BJ (cell line): ENCODE measurements around the gene COL8A1. TPM values are rescaled to one million over a fixed set of nuclear protein-coding genes. Genes with fewer than 3 reads are reported as not detected.

Source experiments
- CTCF ChIA-PET: fragments of 350-600 bp; formaldehyde crosslinking; extraction: SDS; loops from one replicate; lab custom pipeline; 2021; ENCODE audit warnings: antibody characterized with exemption, inconsistent platforms; lab: Yijun Ruan, JAX
- POLR2A ChIA-PET: fragments of 300-600 bp; sonication (Branson Sonifier 250); formaldehyde crosslinking; extraction: SDS; loops from one replicate; lab custom pipeline; 2021; ENCODE audit warnings: antibody characterized with exemption; lab: Charles Lee
- DNase-seq: peaks from one replicate; pipeline ENCODE4 v3.0.0-alpha.2; 2011; ENCODE audit warnings: low read depth
- H3K27me3 ChIP-seq: 2 replicates; pipeline ENCODE4 v1.6.0; 2011; ENCODE audit warnings: low read length; ENCODE audit not compliant: control insufficient read depth, insufficient read depth
- H3K36me3 ChIP-seq: 2 replicates; pipeline ENCODE4 v1.5.1; 2011; ENCODE audit warnings: low read length; ENCODE audit not compliant: control insufficient read depth, insufficient read depth
- H3K4me3 ChIP-seq: 2 replicates; pipeline ENCODE4 v1.5.1; 2011; ENCODE audit warnings: low read depth, mild to moderate bottlenecking, control low read depth, low read length
- CTCF ChIP-seq: IDR thresholded peaks from 2 replicates; pipeline ENCODE4 v1.5.1; 2011; ENCODE audit warnings: low read depth, mild to moderate bottlenecking, control low read depth, inconsistent platforms, low read length, moderate library complexity; ENCODE audit not compliant: insufficient read depth
- polyA plus RNA-seq: library from polyadenylated mRNA; depleted of rRNA; stranded (reverse); fragments of >200 nt; gene quantifications from 2 replicates; pipeline ENCODE4 v1.2.3, GENCODE V29; 2011

Gene COL8A1
- polyA plus RNA-seq, 1 experiment = 186 TPM

GRCh38 chr3:99696497-99696896 lies 58.1 kb downstream of the COL8A1 start:
- CTCF ChIA-PET = interaction anchor here (1.1 kb wide), 1 partner anchor 9 kb away, joined by 3 read pairs; no protein-coding TSS in a partner anchor
- H3K36me3 ChIP-seq = peaks cover 2% of the 10 kb centered on the region
- DNase-seq = no peak
- no peak overlapping the region for H3K4me3 ChIP-seq
- no peak for TF ChIP-seq CTCF
- H3K27me3 ChIP-seq = no peaks in the 10 kb centered on the region
- POLR2A ChIA-PET = no interaction called here

DNA sequence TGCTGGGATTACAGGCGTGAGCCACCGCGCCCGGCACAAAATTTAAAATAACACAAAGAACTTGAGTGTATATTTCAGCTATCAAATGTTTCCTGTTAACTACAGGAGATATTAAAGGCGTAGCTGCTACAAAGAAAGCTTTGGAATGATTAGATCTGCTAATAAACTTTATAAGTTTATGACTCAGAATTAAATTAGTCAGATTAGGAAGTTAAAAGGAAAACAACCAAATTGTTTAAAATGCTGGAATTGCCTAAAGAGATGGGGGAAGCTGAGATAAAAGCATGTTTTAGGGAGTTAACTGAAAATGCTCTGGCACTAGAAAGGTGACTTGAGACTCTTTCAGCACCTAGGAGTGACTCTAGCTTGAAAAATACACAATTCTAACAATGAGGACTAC lies 58.9 kb downstream of the COL8A1 start:
- peaks cover 2% of the 10 kb centered on the region for H3K36me3 ChIP-seq
- no peak for DNase-seq
- H3K4me3 ChIP-seq = no peak overlapping the region
- no peaks in the 10 kb centered on the region for H3K27me3 ChIP-seq
- ChIA-PET POLR2A (no interaction called here), CTCF (interaction anchor here (1.1 kb wide), 1 partner anchor 10 kb away, joined by 3 read pairs; no protein-coding TSS in a partner anchor)
- no peak for TF ChIP-seq CTCF

DNA sequence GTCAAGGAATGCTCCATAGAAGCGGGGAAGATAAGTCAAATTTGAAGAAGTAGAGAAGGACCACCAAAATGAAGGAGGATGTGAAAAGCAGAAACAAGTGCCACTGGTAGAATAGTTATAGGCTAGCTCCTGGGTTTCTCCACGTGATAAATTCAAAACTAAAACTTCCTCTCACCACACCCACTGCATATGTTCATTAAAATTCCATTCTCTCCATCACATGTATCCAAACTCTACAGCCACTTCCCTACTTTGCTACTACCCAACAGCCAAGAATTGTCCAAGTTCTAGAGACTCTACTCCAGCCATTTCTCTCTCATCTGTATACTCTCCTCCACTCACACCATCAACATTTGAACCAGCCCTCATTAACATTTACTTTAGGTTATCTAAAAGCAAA lies 60.5 kb downstream of the COL8A1 start:
- no peak for DNase-seq
- Histone ChIP-seq H3K27me3 (no peaks in the 10 kb centered on the region), H3K36me3 (no peaks in the 10 kb centered on the region; the same call in 1 of the 2 replicates), H3K4me3 (no peak overlapping the region)
- CTCF ChIA-PET = interaction anchor here (0.8 to 1.3 kb wide), 3 partner anchors 11 to 562 kb away, joined by 3 to 5 read pairs (median 3); partner anchors contain the start of gene TBC1D23
- POLR2A ChIA-PET = no interaction called here
- no peak for TF ChIP-seq CTCF

GRCh38 chr3:99699841-99700240 lies 61.4 kb downstream of the COL8A1 start:
- no peaks in the 10 kb centered on the region for H3K27me3 ChIP-seq
- POLR2A ChIA-PET = no interaction called here
- H3K36me3 ChIP-seq = no peaks in the 10 kb centered on the region; the same call in 1 of the 2 replicates
- no peak for TF ChIP-seq CTCF
- CTCF ChIA-PET = interaction anchor here (1.3 kb wide), 1 partner anchor 12 kb away, joined by 5 read pairs; no protein-coding TSS in a partner anchor
- no peak overlapping the region for H3K4me3 ChIP-seq
- no peak for DNase-seq

GRCh38 chr3:99700631-99701268 lies 62.4 kb downstream of the COL8A1 start:
- no peak for DNase-seq
- Histone ChIP-seq H3K36me3 (no peaks in the 10 kb centered on the region; the same call in 1 of the 2 replicates), H3K4me3 (no peak overlapping the region), H3K27me3 (no peaks in the 10 kb centered on the region)
- no peak for TF ChIP-seq CTCF
- ChIA-PET CTCF (interaction anchor here (1.5 kb wide), 1 partner anchor 13 kb away, joined by 4 read pairs; no protein-coding TSS in a partner anchor), POLR2A (no interaction called here)
